ENCODE measurements around the gene DENND4B. TPM values are rescaled to one million over a fixed set of nuclear protein-coding genes. Genes with fewer than 3 reads are reported as not detected.

The DENND4B gene
- total and polyA plus RNA-seq, 2 of the 4 experiments (the other 2 are of a cell fraction): 1.8 to 25.2 TPM

DNA sequence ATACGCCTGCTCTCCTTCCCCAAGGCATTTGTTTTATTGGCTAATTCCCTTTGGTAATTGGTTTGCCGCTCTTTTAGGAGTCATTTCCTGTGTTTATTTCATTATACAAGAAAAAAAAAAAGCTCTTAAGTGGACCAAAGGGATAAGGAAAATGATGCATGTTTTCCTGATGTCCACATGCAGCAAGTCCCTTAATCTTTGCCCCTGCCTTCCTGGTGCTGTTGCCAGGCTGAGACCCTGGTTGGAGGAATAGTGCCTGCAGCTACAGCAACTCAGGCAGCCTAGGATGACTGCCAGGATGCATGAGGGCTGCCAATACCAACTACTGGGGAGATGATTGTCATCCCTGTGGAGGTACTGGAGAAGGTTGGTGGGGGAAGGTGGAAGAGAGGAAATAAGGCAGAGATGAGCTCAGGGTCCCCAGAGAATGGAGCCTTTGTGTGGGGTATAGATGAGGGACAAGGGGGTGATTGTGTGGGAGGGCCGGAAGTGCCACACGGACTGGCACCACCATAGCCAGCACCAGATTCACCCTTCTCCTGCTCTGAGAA lies 17.7 kb downstream of the DENND4B start (continued):
- TF ChIP-seq, protein P1, sequence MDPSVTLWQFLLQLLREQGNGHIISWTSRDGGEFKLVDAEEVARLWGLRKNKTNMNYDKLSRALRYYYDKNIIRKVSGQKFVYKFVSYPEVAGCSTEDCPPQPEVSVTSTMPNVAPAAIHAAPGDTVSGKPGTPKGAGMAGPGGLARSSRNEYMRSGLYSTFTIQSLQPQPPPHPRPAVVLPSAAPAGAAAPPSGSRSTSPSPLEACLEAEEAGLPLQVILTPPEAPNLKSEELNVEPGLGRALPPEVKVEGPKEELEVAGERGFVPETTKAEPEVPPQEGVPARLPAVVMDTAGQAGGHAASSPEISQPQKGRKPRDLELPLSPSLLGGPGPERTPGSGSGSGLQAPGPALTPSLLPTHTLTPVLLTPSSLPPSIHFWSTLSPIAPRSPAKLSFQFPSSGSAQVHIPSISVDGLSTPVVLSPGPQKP (IDR thresholded peaks at IDR 0.05; ENCODE audit: borderline replicate concordance, low read depth, low read length): no peak

GRCh38 chr1:153928245-153928644 lies 18.3 kb downstream of the DENND4B start:
- TF ChIP-seq, protein P1 (IDR thresholded peaks at IDR 0.05; ENCODE audit: borderline replicate concordance, low read depth, low read length): no peak
- TF ChIP-seq MAFK (IDR thresholded peaks at IDR 0.05; ENCODE audit: low read depth, low read length) (no peak), RAD21 (IDR thresholded peaks at IDR 0.05; ENCODE audit: low read length) (no peak), BHLHE40 (IDR thresholded peaks at IDR 0.05; ENCODE audit: low read depth, low read length) (no peak), CHD1 (IDR thresholded peaks at IDR 0.05; ENCODE audit: low read depth, low read length) (no peak), POLR2A (IDR thresholded peaks at IDR 0.05; ENCODE audit: low read depth, low read length) (no peak), MXI1 (IDR thresholded peaks at IDR 0.05; ENCODE audit: borderline replicate concordance, low read depth, low read length) (no peak), SMC3 (IDR thresholded peaks at IDR 0.05; ENCODE audit: low read depth, low read length) (no peak), RCOR1 (IDR thresholded peaks at IDR 0.05; ENCODE audit: insufficient replicate concordance, low read length) (no peak), MAZ (IDR thresholded peaks at IDR 0.05; ENCODE audit: borderline replicate concordance, low read depth, low read length) (no peak)
- TF ChIP-seq, protein P2, sequence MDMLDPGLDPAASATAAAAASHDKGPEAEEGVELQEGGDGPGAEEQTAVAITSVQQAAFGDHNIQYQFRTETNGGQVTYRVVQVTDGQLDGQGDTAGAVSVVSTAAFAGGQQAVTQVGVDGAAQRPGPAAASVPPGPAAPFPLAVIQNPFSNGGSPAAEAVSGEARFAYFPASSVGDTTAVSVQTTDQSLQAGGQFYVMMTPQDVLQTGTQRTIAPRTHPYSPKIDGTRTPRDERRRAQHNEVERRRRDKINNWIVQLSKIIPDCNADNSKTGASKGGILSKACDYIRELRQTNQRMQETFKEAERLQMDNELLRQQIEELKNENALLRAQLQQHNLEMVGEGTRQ (IDR thresholded peaks at IDR 0.05; ENCODE audit: low read depth, low read length): no peak
- Histone ChIP-seq H2BK5ac (ENCODE audit: low read depth, low read length, poor library complexity, severe bottlenecking) (no peak overlapping the region), H3K56ac (ENCODE audit: extremely low read depth, insufficient read depth, low read length) (no peak overlapping the region), H3K9me1 (ENCODE audit: insufficient read depth, low read length) (peaks cover 6% of the 10 kb centered on the region), H4K8ac (ENCODE audit: low read depth in 2 of 2, low read length in 2 of 2) (peak overlapping the region; percentile 57 to 60; a peak in 2 of 4 replicates), H3K36me3 (ENCODE audit: control insufficient read depth, insufficient read depth, low read length) (peaks cover 22% of the 10 kb centered on the region), H3K4me1 (ENCODE audit: control insufficient read depth, insufficient read depth, low read length) (peaks cover 9% of the 10 kb centered on the region), H2BK20ac (ENCODE audit: low read depth, low read length) (no peak overlapping the region), H3K18ac (ENCODE audit: low read depth, low read length) (no peak overlapping the region), H3K79me1 (ENCODE audit: low read depth in 1 of 2, low read length in 2 of 2) (peaks cover 0 to 18% of the 10 kb centered on the region in 2 experiments; a peak in 2 of 4 replicates), H2AK9ac (replicated peaks; ENCODE audit: low read depth, low read length, poor library complexity) (no peak overlapping the region), H4K5ac (ENCODE audit: low read depth, low read length) (no peak overlapping the region), H3K23ac (ENCODE audit: low read depth, low read length) (peak overlapping the region; percentile 85; the same call in 1 of the 2 replicates), H3K14ac (replicated peaks; ENCODE audit: low read depth, low read length) (no peak overlapping the region), H2BK15ac (ENCODE audit: low read depth, low read length) (0 out of 3 replicates have a peak overlapping the region, but pooled peaks have one; percentile 60), H3K27me3 (ENCODE audit: control insufficient read depth, insufficient read depth, low read length) (no peaks in the 10 kb centered on the region), H2AK5ac (ENCODE audit: low read depth, low read length) (peak overlapping the region; percentile 78), H4K91ac (ENCODE audit: insufficient read depth, low read depth, low read length) (no peak overlapping the region), H3K4me2 (ENCODE audit: low read depth, low read length) (no peak overlapping the region), H2BK120ac (ENCODE audit: low read depth, low read length) (no peak overlapping the region), H3K4me3 (ENCODE audit: insufficient read depth, low read depth, low read length) (no peak overlapping the region), H3K9ac (ENCODE audit: low read depth, low read length) (no peak overlapping the region), H2AFZ (replicated peaks; ENCODE audit: low read length, poor library complexity) (peak overlapping the region; percentile 75), H3K9me3 (ENCODE audit: control insufficient read depth, insufficient read depth, low read length) (no peaks in the 10 kb centered on the region), H4K20me1 (ENCODE audit: insufficient read depth, low read length) (peaks cover 6% of the 10 kb centered on the region; the same call in 1 of the 2 replicates), H3K4ac (ENCODE audit: low read depth, low read length) (0 out of 2 replicates have a peak overlapping the region, but pooled peaks have one; percentile 48), H3K27ac (ENCODE audit: insufficient read depth, low read length) (no peak overlapping the region)
- BruUV-seq (replicated peaks): no TSS peak
- intact Hi-C loops (cut with micrococcal nuclease) (loop anchor here (10.0 kb wide), 1 partner anchor 133 kb away; no protein-coding TSS in a partner anchor), dilution Hi-C loops (cut with HindIII; ENCODE audit: low sequenced_read_pairs, unreplicated experiment) (no loop called here), in situ Hi-C loops (cut with MboI; ENCODE audit: low sequenced_read_pairs) (no loop called here)
- DNase-seq (no peak), ATAC-seq (ENCODE audit: low read depth) (no peak)
- POLR2A ChIA-PET (ENCODE audit: unreplicated experiment): no interaction called here
- WGBS, 2 experiments (ENCODE audit: extremely low coverage in 2 of 2, insufficient read length in 1 of 2): no CpG with 5 or more reads among the region's 1 CpG
- CTCF ChIA-PET: no interaction called here
